Vagina (tissue), 2 donors: ENCODE measurements around the gene DMAC2. TPM values are rescaled to one million over a fixed set of nuclear protein-coding genes. Genes with fewer than 3 reads are reported as not detected.
A peak's percentile ranks its signal among the peaks of the same experiment; 100 is the strongest.

ENCODE experiments used
- DNase-seq, 2 donors: peaks; one replicate each; pipeline ENCODE4 v3.0.0-alpha.2; 2017; ENCODE audit errors: extremely low spot score in 2 of 2
- H3K27ac ChIP-seq: fragments of 200-600 bp; sonication (generic); one replicate; pipeline ENCODE4 v1.5.1; 2019
- H3K27me3 ChIP-seq: fragments of 200-600 bp; sonication (generic); one replicate; pipeline ENCODE4 v1.5.1; 2019
- H3K36me3 ChIP-seq, 2 donors: fragments of 200-600 bp; sonication (generic); one replicate each; pipeline ENCODE4 v1.5.1; 2017 to 2019
- H3K4me1 ChIP-seq: fragments of 200-600 bp; sonication (generic); one replicate; pipeline ENCODE4 v1.5.1; 2019
- H3K4me3 ChIP-seq, 2 donors: fragments of 200-600 bp; sonication (generic); 1 replicate in 1 of 2; 2 replicates in 1 of 2; pipeline ENCODE4 v1.5.1; 2016 to 2019
- H3K9me3 ChIP-seq: fragments of 200-600 bp; sonication (generic); one replicate; pipeline ENCODE4 v1.5.1; 2019
- CTCF ChIP-seq, 3 experiments: fragments of 450-650 bp in 2 of 3; fragments of 200-600 bp in 1 of 3; sonication (generic) in 1 of 3; IDR thresholded peaks; one replicate each; pipeline ENCODE4 v1.5.1; 2017 to 2019; ENCODE audit warnings: antibody characterized with exemption in 3 of 3, mild to moderate bottlenecking in 2 of 3, moderate library complexity in 2 of 3
- POLR2A ChIP-seq, 2 donors: fragments of 450-650 bp; IDR thresholded peaks; one replicate each; pipeline ENCODE4 v1.6.1; 2017; ENCODE audit warnings: antibody characterized with exemption in 2 of 2, mild to moderate bottlenecking in 2 of 2, moderate library complexity in 2 of 2
- POLR2AphosphoS5 ChIP-seq, 2 donors: sonication (generic); formaldehyde crosslinking; IDR thresholded peaks; one replicate each; pipeline ENCODE4 v1.9.0; 2017; ENCODE audit warnings: antibody characterized with exemption in 2 of 2, mild to moderate bottlenecking in 2 of 2, low read depth in 1 of 2; ENCODE audit not compliant: insufficient read depth in 1 of 2
- intact Hi-C: fragments of 100-400 bp; cut with DNase I; formaldehyde crosslinking; loops from one replicate; pipeline ENCODE4 v1.15.1; 2023
- total RNA-seq: library from RNA; depleted of rRNA; stranded (reverse); fragments of >200 nt; gene quantifications from one replicate; pipeline ENCODE4 v1.2.3, GENCODE V29; 2016

The DMAC2 gene
- total RNA-seq, 1 donor from 2014 or later: 39.8 TPM

GRCh38 chr19:41407271-41407670 lies 32.4 kb downstream of the DMAC2 start:
- Histone ChIP-seq H3K4me3 (no peak overlapping the region), H3K27ac (no peak overlapping the region), H3K9me3 (no peaks in the 10 kb centered on the region), H3K36me3 (peaks cover 0 to 17% of the 10 kb centered on the region in 2 donors), H3K27me3 (no peaks in the 10 kb centered on the region), H3K4me1 (peaks cover 46% of the 10 kb centered on the region)
- no peak for DNase-seq
- TF ChIP-seq CTCF (IDR thresholded peaks at IDR 0.05) (no peak), POLR2AphosphoS5 (IDR thresholded peaks at IDR 0.05; ENCODE audit: insufficient read depth in 1 of 2, low read depth in 1 of 2) (no peak), POLR2A (IDR thresholded peaks at IDR 0.05) (no peak)
- intact Hi-C loops: no loop called here

GRCh38 chr19:41405776-41406175 lies 33.9 kb downstream of the DMAC2 start:
- Histone ChIP-seq H3K27me3 (no peaks in the 10 kb centered on the region), H3K36me3 (peaks cover 0 to 4% of the 10 kb centered on the region in 2 donors), H3K4me3 (no peak overlapping the region), H3K9me3 (no peaks in the 10 kb centered on the region), H3K27ac (peak overlapping the region; percentile 72), H3K4me1 (peaks cover 46% of the 10 kb centered on the region)
- TF ChIP-seq POLR2A (IDR thresholded peaks at IDR 0.05) (no peak), CTCF (IDR thresholded peaks at IDR 0.05) (no peak), POLR2AphosphoS5 (IDR thresholded peaks at IDR 0.05; ENCODE audit: insufficient read depth in 1 of 2, low read depth in 1 of 2) (no peak)
- intact Hi-C loops: no loop called here
- no peak for DNase-seq

- peak overlapping the region; percentile 39 for H3K27ac ChIP-seq
- intact Hi-C loops: no loop called here
- H3K27me3 ChIP-seq: no peaks in the 10 kb centered on the region
- TF ChIP-seq POLR2A (IDR thresholded peaks at IDR 0.05): no peak
- TF ChIP-seq CTCF (IDR thresholded peaks at IDR 0.05): no peak
- no peak for TF ChIP-seq POLR2AphosphoS5 (IDR thresholded peaks at IDR 0.05; ENCODE audit: insufficient read depth in 1 of 2, low read depth in 1 of 2)
- no peak overlapping the region for H3K4me3 ChIP-seq
- no peaks in the 10 kb centered on the region for H3K36me3 ChIP-seq
- no peaks in the 10 kb centered on the region for H3K9me3 ChIP-seq
- DNase-seq: no peak
- peaks cover 60% of the 10 kb centered on the region for H3K4me1 ChIP-seq
Measured at GRCh38 chr19:41403181-41403970, 36.3 kb downstream of the DMAC2 start.

DNA sequence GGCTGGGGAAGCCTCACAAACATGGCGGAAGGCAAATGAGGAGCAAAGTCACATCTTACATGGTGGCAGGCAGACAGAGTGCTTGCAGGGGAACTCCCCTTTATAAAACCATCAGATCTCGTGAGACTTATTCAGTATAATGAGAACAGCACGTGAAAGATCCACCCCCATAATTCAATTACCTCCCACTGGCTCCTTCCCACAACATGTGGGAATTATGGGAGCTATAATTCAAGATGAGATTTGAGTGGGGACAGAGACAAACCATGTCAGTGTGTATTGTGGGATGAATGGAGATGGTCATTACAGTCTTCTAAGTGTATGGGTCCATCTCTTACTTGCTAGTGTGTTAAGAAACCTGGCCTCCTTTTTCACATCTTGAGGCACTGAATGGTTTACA lies 37.7 kb downstream of the DMAC2 start:
- Histone ChIP-seq H3K27ac (peak overlapping the region; percentile 36), H3K4me1 (peaks cover 61% of the 10 kb centered on the region), H3K9me3 (no peaks in the 10 kb centered on the region), H3K4me3 (no peak overlapping the region), H3K36me3 (no peaks in the 10 kb centered on the region), H3K27me3 (no peaks in the 10 kb centered on the region)
- DNase-seq: no peak
- intact Hi-C loops: no loop called here
- TF ChIP-seq POLR2AphosphoS5 (IDR thresholded peaks at IDR 0.05; ENCODE audit: insufficient read depth in 1 of 2, low read depth in 1 of 2) (no peak), CTCF (IDR thresholded peaks at IDR 0.05) (no peak), POLR2A (IDR thresholded peaks at IDR 0.05) (no peak)

DNA sequence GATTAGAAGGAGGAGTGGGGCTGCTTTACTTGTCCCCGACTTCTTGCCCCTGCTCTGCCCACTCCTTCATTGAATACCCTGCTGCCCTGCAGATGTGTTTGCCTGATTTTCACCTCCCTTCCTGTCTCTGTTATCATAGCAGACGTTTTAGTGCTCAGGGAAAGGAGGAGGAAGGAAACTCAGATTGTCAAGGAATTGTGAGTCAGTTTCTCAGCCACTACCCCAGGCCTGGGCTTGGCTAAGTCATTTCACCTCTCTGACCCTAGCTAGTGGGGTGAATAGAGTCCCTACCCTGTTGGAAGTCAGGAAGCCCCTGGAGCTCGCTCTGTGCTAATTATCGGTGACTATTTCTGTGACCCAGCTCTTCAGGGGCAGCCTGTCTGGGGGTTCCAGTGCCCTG lies 38.2 kb downstream of the DMAC2 start:
- TF ChIP-seq CTCF (IDR thresholded peaks at IDR 0.05) (no peak), POLR2A (IDR thresholded peaks at IDR 0.05) (no peak), POLR2AphosphoS5 (IDR thresholded peaks at IDR 0.05; ENCODE audit: insufficient read depth in 1 of 2, low read depth in 1 of 2) (no peak)
- Histone ChIP-seq H3K4me1 (peaks cover 66% of the 10 kb centered on the region), H3K9me3 (no peaks in the 10 kb centered on the region), H3K27me3 (no peaks in the 10 kb centered on the region), H3K36me3 (no peaks in the 10 kb centered on the region), H3K27ac (peak overlapping the region; percentile 36), H3K4me3 (no peak overlapping the region)
- DNase-seq: no peak
- intact Hi-C loops: no loop called here
